Erythroblast (primary cell): Measurements from ENCODE around the gene FREM3.

Experiments
- GATA1 ChIP-seq: IDR thresholded peaks from 2 replicates; pipeline ENCODE4 v1.6.1; 2011; ENCODE audit warnings: low read depth, mild to moderate bottlenecking, control low read depth, low read length, moderate library complexity
- POLR2A ChIP-seq: IDR thresholded peaks from 2 replicates; pipeline ENCODE4 v1.6.1; 2011; ENCODE audit warnings: mild to moderate bottlenecking, low read length

- no peak for TF ChIP-seq POLR2A
- TF ChIP-seq GATA1, result no peak
These were observed 94.0 kb downstream of the FREM3 start for GRCh38 chr4:143606480-143606879.
